ENCODE data around the gene DCTN2. TPM values are rescaled to one million over a fixed set of nuclear protein-coding genes. Genes with fewer than 3 reads are reported as not detected.
"Not testable (repeated sequence)": the region's sequence is repeated elsewhere in the genome, so short reads cannot be mapped to it uniquely, and the experiment has no call there.

The DCTN2 gene
- total and polyA plus RNA-seq, 9 donors, result 108 to 174 (median 151) TPM

DNA sequence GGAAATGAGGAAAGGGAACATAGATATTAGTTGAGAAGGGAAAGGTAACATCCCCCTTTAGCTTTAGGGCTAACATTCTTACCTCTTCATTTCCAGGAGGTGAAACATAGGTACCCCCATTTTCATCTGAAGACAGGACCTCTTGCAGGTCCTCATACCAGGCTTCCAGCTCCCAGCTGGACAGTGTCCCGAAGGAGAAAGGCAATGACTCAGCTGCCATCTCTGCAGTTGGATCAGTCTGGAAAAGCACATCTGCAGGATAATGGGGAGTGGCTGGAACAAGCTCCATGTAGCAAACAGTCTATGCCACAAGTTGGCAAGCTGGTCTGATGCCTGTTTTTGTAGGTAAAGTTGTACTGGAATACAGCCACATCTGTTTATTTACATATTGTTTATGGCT is 29.8 kb downstream of the DCTN2 start:
- no peak for DNase-seq
- WGBS (ENCODE audit: insufficient coverage), result 90% methylated on average over 1 of the region's 1 CpG
- peaks cover 34% of the 10 kb centered on the region for H3K4me1 ChIP-seq (ENCODE audit: control insufficient read depth, insufficient read depth, low read length)
- no peak overlapping the region for H3K27ac ChIP-seq (ENCODE audit: low read length)
- H3K4me3 ChIP-seq (ENCODE audit: low read length), result no peak overlapping the region
- no peaks in the 10 kb centered on the region for H3K9me3 ChIP-seq (replicated peaks; ENCODE audit: control insufficient read depth, low read depth, low read length)
- H3K27me3 ChIP-seq (ENCODE audit: control insufficient read depth, insufficient read depth, low read length), result no peaks in the 10 kb centered on the region
- peaks cover 55% of the 10 kb centered on the region for H3K36me3 ChIP-seq (ENCODE audit: control insufficient read depth, insufficient read depth, low read length)

DNA sequence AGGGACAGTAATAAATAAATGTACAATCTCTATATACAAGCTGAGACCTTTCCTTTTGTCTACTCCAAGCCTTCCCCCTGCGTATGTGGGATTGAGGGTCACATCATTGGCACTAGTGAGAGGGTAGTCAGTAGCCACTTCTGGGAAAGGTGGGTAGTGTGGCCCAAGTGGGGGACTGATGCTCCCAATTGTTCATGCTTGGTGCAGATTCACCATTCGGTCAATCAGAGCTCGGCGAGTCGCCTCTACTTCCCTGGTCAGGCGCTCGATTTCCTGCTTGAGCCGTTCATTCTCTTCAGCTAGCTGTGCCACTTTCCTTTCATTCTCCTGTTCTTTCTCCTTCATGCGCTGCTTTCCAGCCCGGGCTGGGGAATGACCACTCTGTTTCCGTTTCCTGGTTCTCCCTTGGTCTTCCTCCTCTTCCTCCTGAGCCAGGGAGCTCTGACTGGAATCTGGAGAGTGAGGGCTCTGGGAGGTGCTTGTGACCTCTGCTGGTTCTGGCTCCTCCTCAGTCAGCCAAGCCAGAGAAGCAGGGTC is 30.3 kb downstream of the DCTN2 start:
- Histone ChIP-seq H3K27ac (ENCODE audit: low read length) (no peak overlapping the region), H3K36me3 (ENCODE audit: control insufficient read depth, insufficient read depth, low read length) (peaks cover 60% of the 10 kb centered on the region), H3K9me3 (replicated peaks; ENCODE audit: control insufficient read depth, low read depth, low read length) (no peaks in the 10 kb centered on the region), H3K4me1 (ENCODE audit: control insufficient read depth, insufficient read depth, low read length) (peaks cover 29% of the 10 kb centered on the region), H3K27me3 (ENCODE audit: control insufficient read depth, insufficient read depth, low read length) (no peaks in the 10 kb centered on the region), H3K4me3 (ENCODE audit: low read length) (no peak overlapping the region)
- 91% methylated on average over 8 of the region's 11 CpGs for WGBS (ENCODE audit: insufficient coverage)
- DNase-seq, result no peak

DNA sequence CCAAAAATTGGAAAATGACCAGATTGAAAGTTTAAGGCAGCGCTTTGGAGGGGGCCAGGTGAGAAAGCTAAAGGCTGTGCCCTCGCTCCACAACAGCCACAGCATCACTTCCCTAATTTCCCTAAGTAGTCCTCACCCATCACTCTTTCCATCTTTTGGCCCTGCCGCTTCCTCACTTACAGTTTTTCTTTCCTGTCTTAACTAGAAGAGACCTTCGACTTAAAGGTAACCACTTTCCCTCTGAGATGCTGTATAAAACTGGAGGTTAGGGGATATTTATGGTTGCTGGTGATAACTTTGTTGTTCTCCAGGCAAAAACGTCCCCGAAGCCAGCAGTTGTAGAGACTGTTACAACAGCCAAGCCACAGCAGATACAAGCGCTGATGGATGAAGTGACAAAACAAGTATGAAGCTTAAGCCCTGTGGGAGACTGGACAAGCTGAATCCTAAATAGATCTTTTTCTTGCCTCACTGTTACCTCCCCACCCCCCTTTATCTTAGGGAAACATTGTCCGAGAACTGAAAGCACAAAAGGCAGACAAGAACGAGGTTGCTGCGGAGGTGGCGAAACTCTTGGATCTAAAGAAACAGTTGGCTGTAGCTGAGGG is 31.0 kb downstream of the DCTN2 start:
- 92% methylated on average over 6 of the region's 11 CpGs for WGBS (ENCODE audit: insufficient coverage)
- peaks cover 66% of the 10 kb centered on the region for H3K36me3 ChIP-seq (ENCODE audit: control insufficient read depth, insufficient read depth, low read length)
- H3K4me3 ChIP-seq (ENCODE audit: low read length), result no peak overlapping the region
- peaks cover 22% of the 10 kb centered on the region for H3K4me1 ChIP-seq (ENCODE audit: control insufficient read depth, insufficient read depth, low read length)
- no peak overlapping the region for H3K27ac ChIP-seq (ENCODE audit: low read length)
- DNase-seq, result no peak
- no peaks in the 10 kb centered on the region for H3K9me3 ChIP-seq (replicated peaks; ENCODE audit: control insufficient read depth, low read depth, low read length)
- no peaks in the 10 kb centered on the region for H3K27me3 ChIP-seq (ENCODE audit: control insufficient read depth, insufficient read depth, low read length)

DNA sequence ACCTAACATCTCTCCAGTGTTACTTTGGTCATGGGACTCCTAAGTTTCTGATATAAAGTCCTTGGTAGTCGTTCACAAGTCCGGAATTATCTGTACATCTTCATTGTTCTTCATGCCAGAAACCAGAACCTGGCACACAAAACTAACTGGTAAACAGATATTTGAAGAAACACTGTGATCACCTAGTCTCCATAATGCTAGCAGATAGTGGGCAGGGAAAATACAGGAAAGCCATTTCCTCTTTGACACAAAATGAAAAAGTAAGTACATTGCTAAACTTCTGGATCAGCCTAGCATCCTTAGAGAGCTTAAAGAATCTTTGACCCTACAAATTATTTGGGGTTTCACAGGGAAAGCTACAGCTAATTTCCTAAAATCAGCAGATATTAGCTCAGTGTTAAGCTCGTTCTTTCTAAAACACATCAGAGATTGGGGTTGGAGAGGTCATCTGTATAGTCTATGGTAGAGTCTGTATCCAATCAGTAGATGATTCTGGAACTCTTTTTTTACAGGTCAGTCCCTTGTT is 31.5 kb downstream of the DCTN2 start:
- peaks cover 71% of the 10 kb centered on the region for H3K36me3 ChIP-seq (ENCODE audit: control insufficient read depth, insufficient read depth, low read length)
- H3K27me3 ChIP-seq (ENCODE audit: control insufficient read depth, insufficient read depth, low read length), result no peaks in the 10 kb centered on the region
- H3K9me3 ChIP-seq (replicated peaks; ENCODE audit: control insufficient read depth, low read depth, low read length), result no peaks in the 10 kb centered on the region
- H3K4me1 ChIP-seq (ENCODE audit: control insufficient read depth, insufficient read depth, low read length), result peaks cover 19% of the 10 kb centered on the region
- no peak for DNase-seq
- no CpG with 5 or more reads among the region's 3 CpGs for WGBS (ENCODE audit: insufficient coverage)
- no peak overlapping the region for H3K4me3 ChIP-seq (ENCODE audit: low read length)
- H3K27ac ChIP-seq (ENCODE audit: low read length), result no peak overlapping the region

DNA sequence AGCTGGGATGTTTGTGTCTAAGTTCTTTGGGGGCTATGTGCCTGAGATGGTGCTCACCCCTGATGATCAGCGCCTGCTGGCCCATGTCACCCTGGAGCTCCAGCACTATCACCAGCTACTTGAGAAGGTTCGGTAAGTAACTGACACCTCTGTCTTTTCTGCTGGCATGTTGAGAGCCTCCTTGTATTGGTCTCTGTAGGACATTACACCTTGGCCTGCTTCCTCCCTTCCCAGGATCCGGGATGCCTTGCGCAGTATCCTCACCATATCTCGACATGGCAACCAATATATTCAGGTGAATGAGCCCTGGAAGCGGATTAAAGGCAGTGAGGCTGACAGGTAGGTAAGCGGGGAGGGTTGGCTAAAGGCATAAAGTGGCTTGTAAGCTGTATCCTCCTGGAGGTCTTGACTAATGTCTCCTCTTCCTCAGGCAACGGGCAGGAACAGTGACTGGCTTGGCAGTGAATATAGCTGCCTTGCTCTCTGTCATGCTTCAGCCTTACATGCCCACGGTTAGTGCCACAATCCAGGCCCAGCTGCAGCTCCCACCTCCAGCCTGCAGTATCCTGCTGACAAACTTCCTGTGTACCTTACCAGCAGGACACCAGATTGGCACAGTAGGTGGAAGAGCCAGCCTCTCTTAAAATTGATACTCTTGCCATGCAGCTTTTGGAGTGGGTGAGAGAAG is 32.1 kb downstream of the DCTN2 start:
- Histone ChIP-seq H3K27ac (ENCODE audit: low read length) (no peak overlapping the region), H3K27me3 (ENCODE audit: control insufficient read depth, insufficient read depth, low read length) (no peaks in the 10 kb centered on the region), H3K9me3 (replicated peaks; ENCODE audit: control insufficient read depth, low read depth, low read length) (no peaks in the 10 kb centered on the region), H3K4me1 (ENCODE audit: control insufficient read depth, insufficient read depth, low read length) (peaks cover 19% of the 10 kb centered on the region), H3K36me3 (ENCODE audit: control insufficient read depth, insufficient read depth, low read length) (peaks cover 77% of the 10 kb centered on the region), H3K4me3 (ENCODE audit: low read length) (no peak overlapping the region)
- 90% methylated on average over 6 of the region's 9 CpGs for WGBS (ENCODE audit: insufficient coverage)
- DNase-seq, result no peak

DNA sequence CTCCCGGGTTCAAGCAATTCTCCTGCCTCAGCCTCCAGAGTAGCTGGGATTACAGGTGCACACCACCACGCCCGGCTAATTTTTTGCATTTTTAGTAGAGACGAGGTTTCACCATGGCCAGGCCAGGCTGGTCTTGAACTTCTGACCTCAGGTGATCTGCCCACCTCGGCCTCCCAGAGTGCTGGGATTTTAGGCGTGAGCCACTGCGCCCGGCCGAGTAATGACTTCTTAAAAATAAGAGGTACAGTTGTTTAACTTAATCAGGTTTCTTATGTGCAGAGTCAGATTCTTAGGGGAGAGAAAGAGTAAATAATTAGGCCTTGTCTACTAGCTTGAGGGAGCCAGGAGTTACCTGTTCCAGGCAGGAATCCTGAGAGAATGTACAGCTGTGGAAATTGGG is 32.7 kb downstream of the DCTN2 start:
- 92% methylated on average over 9 of the region's 9 CpGs for WGBS (ENCODE audit: insufficient coverage)
- not testable (repeated sequence) for H3K9me3 ChIP-seq (replicated peaks; ENCODE audit: control insufficient read depth, low read depth, low read length); DNase-seq; H3K4me3 ChIP-seq (ENCODE audit: low read length); H3K27ac ChIP-seq (ENCODE audit: low read length); H3K27me3 ChIP-seq (ENCODE audit: control insufficient read depth, insufficient read depth, low read length)
- H3K4me1 ChIP-seq (ENCODE audit: control insufficient read depth, insufficient read depth, low read length), result peaks cover 14% of the 10 kb centered on the region
- H3K36me3 ChIP-seq (ENCODE audit: control insufficient read depth, insufficient read depth, low read length), result peaks cover 82% of the 10 kb centered on the region

DNA sequence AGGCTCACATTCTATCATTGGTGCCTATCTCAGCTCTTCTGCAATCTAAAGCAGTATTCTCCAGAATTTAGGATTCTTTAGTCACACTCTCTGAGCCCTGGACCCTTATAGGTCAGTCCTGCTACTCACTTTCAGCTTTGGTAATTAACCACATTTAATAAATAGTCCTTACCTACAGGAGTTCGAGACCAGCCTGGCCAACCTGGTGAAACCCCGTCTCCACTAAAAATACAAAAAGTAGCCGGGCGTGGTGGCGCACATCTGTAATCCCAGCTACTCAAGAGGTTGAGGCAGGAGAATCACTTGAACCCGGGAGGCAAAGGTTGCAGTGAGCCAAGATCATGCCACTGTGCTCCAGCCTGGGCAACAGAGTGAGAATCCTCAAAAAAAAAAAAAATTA is 33.3 kb downstream of the DCTN2 start:
- H3K27me3 ChIP-seq (ENCODE audit: control insufficient read depth, insufficient read depth, low read length); DNase-seq; H3K27ac ChIP-seq (ENCODE audit: low read length); H3K9me3 ChIP-seq (replicated peaks; ENCODE audit: control insufficient read depth, low read depth, low read length); H3K4me3 ChIP-seq (ENCODE audit: low read length); H3K4me1 ChIP-seq (ENCODE audit: control insufficient read depth, insufficient read depth, low read length): not testable (repeated sequence)
- H3K36me3 ChIP-seq (ENCODE audit: control insufficient read depth, insufficient read depth, low read length), result peaks cover 84% of the 10 kb centered on the region
- no CpG with 5 or more reads among the region's 6 CpGs for WGBS (ENCODE audit: insufficient coverage)

DNA sequence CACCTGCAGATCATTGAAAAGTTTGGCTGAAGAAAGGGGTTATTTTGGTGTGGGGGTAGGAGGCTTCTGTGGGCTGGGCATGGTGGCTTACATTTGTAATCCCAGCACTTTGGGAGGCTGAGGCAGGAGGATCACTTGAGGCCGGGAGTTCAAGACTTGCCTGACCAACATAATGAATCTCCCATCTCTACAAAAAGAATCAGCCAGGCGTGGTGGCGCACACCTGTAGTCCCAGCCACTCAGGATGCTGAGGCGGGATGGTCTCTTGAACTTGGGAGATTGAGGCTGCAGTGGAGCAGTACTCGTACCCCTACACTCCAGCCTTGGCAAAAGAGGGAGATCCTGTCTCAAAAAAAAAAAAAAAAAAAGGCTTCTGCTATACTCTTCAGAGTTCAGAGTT is 33.7 kb downstream of the DCTN2 start:
- DNase-seq, result no peak
- Histone ChIP-seq H3K27me3 (ENCODE audit: control insufficient read depth, insufficient read depth, low read length) (no peaks in the 10 kb centered on the region), H3K4me1 (ENCODE audit: control insufficient read depth, insufficient read depth, low read length) (peaks cover 5% of the 10 kb centered on the region), H3K9me3 (replicated peaks; ENCODE audit: control insufficient read depth, low read depth, low read length) (no peaks in the 10 kb centered on the region), H3K27ac (ENCODE audit: low read length) (no peak overlapping the region), H3K36me3 (ENCODE audit: control insufficient read depth, insufficient read depth, low read length) (peaks cover 83% of the 10 kb centered on the region), H3K4me3 (ENCODE audit: low read length) (no peak overlapping the region)
- 100% methylated on average over 1 of the region's 5 CpGs for WGBS (ENCODE audit: insufficient coverage)

DNA sequence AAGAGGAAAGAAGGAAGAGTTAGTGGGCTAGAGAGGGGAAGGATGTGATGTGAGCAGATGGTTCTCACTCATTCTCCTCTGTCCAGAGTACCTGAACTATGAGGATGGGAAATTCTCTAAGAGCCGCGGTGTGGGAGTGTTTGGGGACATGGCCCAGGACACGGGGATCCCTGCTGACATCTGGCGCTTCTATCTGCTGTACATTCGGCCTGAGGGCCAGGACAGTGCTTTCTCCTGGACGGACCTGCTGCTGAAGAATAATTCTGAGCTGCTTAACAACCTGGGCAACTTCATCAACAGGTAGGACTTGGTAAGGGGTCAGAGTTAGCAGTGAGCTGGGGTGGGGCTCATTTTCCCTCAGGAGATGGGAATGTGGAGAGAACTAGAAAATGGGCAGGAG is 34.3 kb downstream of the DCTN2 start:
- no peaks in the 10 kb centered on the region for H3K27me3 ChIP-seq (ENCODE audit: control insufficient read depth, insufficient read depth, low read length)
- no peak overlapping the region for H3K27ac ChIP-seq (ENCODE audit: low read length)
- H3K4me3 ChIP-seq (ENCODE audit: low read length), result no peak overlapping the region
- no peaks in the 10 kb centered on the region for H3K4me1 ChIP-seq (ENCODE audit: control insufficient read depth, insufficient read depth, low read length)
- no peaks in the 10 kb centered on the region for H3K9me3 ChIP-seq (replicated peaks; ENCODE audit: control insufficient read depth, low read depth, low read length)
- DNase-seq, result no peak
- 89% methylated on average over 6 of the region's 6 CpGs for WGBS (ENCODE audit: insufficient coverage)
- peaks cover 77% of the 10 kb centered on the region for H3K36me3 ChIP-seq (ENCODE audit: control insufficient read depth, insufficient read depth, low read length)

DNA sequence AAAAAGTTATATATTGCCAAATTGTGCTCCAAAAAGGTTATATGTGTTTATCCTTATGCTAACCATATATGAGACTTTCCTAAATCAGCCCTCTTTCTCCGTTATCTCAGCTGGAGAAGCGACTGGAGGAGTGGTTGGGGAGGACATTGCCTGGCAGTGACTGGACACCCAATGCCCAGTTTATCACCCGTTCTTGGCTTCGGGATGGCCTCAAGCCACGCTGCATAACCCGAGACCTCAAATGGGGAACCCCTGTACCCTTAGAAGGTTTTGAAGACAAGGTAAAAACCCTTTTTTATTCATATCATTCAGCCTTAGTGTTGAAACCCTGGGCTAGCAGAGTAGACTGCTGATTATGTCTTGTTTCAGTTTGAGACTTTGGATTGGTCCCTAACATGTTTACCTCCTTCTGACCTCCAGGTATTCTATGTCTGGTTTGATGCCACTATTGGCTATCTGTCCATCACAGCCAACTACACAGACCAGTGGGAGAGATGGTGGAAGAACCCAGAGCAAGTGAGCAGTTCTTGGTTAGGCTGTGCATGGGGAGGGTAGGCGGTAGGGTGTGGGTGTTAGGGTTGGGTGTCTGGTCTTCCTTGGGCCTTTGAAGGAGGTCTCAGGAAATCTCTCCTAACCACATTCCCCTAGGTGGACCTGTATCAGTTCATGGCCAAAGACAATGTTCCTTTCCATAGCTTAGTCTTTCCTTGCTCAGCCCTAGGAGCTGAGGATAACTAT is 35.2 kb downstream of the DCTN2 start:
- no peak for DNase-seq
- Histone ChIP-seq H3K27me3 (ENCODE audit: control insufficient read depth, insufficient read depth, low read length) (no peaks in the 10 kb centered on the region), H3K4me1 (ENCODE audit: control insufficient read depth, insufficient read depth, low read length) (no peaks in the 10 kb centered on the region), H3K36me3 (ENCODE audit: control insufficient read depth, insufficient read depth, low read length) (peaks cover 71% of the 10 kb centered on the region), H3K4me3 (ENCODE audit: low read length) (no peak overlapping the region), H3K27ac (ENCODE audit: low read length) (no peak overlapping the region), H3K9me3 (replicated peaks; ENCODE audit: control insufficient read depth, low read depth, low read length) (no peaks in the 10 kb centered on the region)
- WGBS (ENCODE audit: insufficient coverage), result no CpG with 5 or more reads among the region's 7 CpGs

All from muscle of leg (tissue), 11 donors.